ENCODE data around the gene RAB1B.

GRCh38 chr11:66311965-66312548, 43.6 kb downstream of the RAB1B start:
- TF ChIP-seq CTCF (IDR thresholded peaks at IDR 0.05) (peak; percentile 87 to 97 (median 89)), POLR2A (IDR thresholded peaks at IDR 0.05) (no peak)

All from vagina (tissue), 2 donors.